Stimulated activated naive CD8-positive, alpha-beta T cell treated with anti-CD3 and anti-CD28 coated beads, Interleukin-15, Interleukin-2, amounts not matched to agents 100 ng/mL and 50 ng/mL, for 24 hours (primary cell): ENCODE data around the gene FAM133A.
A peak's percentile ranks its signal among the peaks of the same experiment; 100 is the strongest.

ENCODE experiments used
- H3K27ac Mint-ChIP-seq: one replicate; pipeline ENCODE4 v1.8.0; 2021; ENCODE audit warnings: mild to moderate bottlenecking, mixed read lengths
- H3K27me3 Mint-ChIP-seq: one replicate; pipeline ENCODE4 v1.8.0; 2021; ENCODE audit warnings: mixed read lengths
- H3K36me3 Mint-ChIP-seq: one replicate; pipeline ENCODE4 v1.8.0; 2021; ENCODE audit warnings: low read depth, mixed read lengths
- H3K4me1 Mint-ChIP-seq: one replicate; pipeline ENCODE4 v1.8.0; 2021; ENCODE audit warnings: low read depth, mixed read lengths
- H3K4me3 Mint-ChIP-seq: one replicate; pipeline ENCODE4 v1.8.0; 2021; ENCODE audit warnings: mild to moderate bottlenecking, mixed read lengths
- H3K9me3 Mint-ChIP-seq: one replicate; pipeline ENCODE4 v1.8.0; 2021; ENCODE audit warnings: mixed read lengths

Gene FAM133A

DNA sequence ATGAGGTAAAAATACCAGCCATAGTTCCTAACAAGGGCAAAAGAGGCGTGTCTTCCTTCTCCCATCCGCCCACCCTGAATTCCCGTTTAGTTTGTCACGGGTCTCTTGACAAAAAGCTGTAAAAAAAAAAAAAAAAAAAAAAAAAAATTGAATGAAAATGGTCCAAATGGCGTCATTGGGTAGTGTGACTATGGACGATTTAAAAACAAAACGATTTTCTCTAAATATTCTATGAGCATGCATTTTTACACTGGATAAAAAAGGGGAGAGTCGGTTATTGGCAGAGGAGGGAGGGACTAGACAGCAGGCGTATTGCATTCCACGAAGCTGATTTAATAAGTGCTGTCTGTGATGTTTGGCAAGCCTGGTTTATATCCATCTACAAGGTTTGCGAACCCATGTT is at the start of gene FAM133A:
FAM133A (plus strand) TSS at position 338 of the 403 bp plus-strand sequence. CDS start 35,214 bp downstream, outside the sequence.
- Mint-ChIP-seq H3K36me3 (no peaks in the 10 kb centered on the region), H3K9me3 (no peaks in the 10 kb centered on the region), H3K27me3 (peaks cover 4% of the 10 kb centered on the region), H3K4me1 (peaks cover 18% of the 10 kb centered on the region), H3K27ac (peak within 1 kb of the TSS; percentile 41), H3K4me3 (peak within 1 kb of the TSS; percentile 86)

- Mint-ChIP-seq H3K27me3 (no peaks in the 10 kb centered on the region), H3K4me3 (no peak overlapping the region), H3K9me3 (no peaks in the 10 kb centered on the region), H3K27ac (no peak overlapping the region), H3K36me3 (no peaks in the 10 kb centered on the region), H3K4me1 (no peaks in the 10 kb centered on the region)
These were observed 36.4 kb upstream of the FAM133A start for GRCh38 chrX:93637591-93637990.

DNA sequence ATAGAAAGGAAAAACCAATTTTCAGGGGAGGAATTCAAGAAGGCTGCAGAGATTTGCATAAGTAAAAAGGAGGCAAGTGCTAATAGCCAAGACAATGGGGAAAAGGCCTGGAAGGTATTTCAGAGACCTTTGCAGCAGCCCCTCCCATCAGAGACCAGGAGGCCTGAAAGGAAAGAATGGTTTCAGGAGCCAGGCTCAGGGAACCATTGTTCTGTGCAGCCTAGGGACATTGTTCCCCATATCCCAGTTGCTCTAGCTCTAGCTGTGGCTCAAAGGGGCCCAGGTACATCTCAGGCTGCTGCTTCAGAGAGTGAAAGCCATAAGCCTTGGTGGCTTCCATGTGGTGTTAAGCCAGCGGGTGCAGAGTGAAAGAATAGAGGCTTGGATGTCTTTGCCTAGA is 24.6 kb upstream of the FAM133A start:
- Mint-ChIP-seq H3K4me1 (no peaks in the 10 kb centered on the region), H3K9me3 (peaks cover 3% of the 10 kb centered on the region), H3K4me3 (no peak overlapping the region), H3K27me3 (no peaks in the 10 kb centered on the region), H3K36me3 (no peaks in the 10 kb centered on the region), H3K27ac (no peak overlapping the region)

GRCh38 chrX:93660575-93660974 is 13.4 kb upstream of the FAM133A start:
- Mint-ChIP-seq H3K4me3 (no peak overlapping the region), H3K9me3 (no peaks in the 10 kb centered on the region), H3K4me1 (no peaks in the 10 kb centered on the region), H3K36me3 (no peaks in the 10 kb centered on the region), H3K27me3 (no peaks in the 10 kb centered on the region), H3K27ac (no peak overlapping the region)

- H3K27ac Mint-ChIP-seq: peak within 1 kb of the TSS; percentile 41
- no peaks in the 10 kb centered on the region for H3K9me3 Mint-ChIP-seq
- H3K36me3 Mint-ChIP-seq: no peaks in the 10 kb centered on the region
- H3K27me3 Mint-ChIP-seq: peaks cover 4% of the 10 kb centered on the region
- H3K4me3 Mint-ChIP-seq: peak within 1 kb of the TSS; percentile 86
- H3K4me1 Mint-ChIP-seq: peaks cover 18% of the 10 kb centered on the region
These were observed 744 bp upstream of the FAM133A start, which contains the start of gene NAP1L3 for GRCh38 chrX:93673056-93673868. TSS of gene NAP1L3 (minus strand) at chrX:93673578. CDS start at chrX:93673304, 274 bp downstream.

GRCh38 chrX:93695981-93696380 is 22.0 kb downstream of the FAM133A start:
- Mint-ChIP-seq H3K36me3 (no peaks in the 10 kb centered on the region), H3K9me3 (no peaks in the 10 kb centered on the region), H3K27ac (no peak overlapping the region), H3K4me3 (no peak overlapping the region), H3K4me1 (no peaks in the 10 kb centered on the region), H3K27me3 (no peaks in the 10 kb centered on the region)

DNA sequence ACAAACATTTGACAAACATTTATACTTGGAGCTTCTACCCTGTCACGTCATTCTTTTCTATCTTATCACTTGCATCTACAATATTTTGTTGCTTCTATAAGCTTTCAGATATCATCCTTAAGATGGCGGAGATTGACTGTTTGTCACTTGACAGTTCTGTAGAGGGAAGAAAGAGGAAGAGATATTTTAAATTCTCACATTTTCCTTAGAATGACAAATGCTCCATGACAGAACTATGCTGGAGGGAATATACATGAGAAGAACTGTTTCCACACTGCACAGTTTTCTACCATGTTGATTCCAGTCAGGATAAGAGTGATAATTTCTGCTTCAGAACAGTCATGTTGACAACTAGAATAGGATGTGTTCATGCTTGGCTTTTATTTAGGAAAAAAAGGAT is 29.7 kb downstream of the FAM133A start:
- H3K36me3 Mint-ChIP-seq: no peaks in the 10 kb centered on the region
- no peaks in the 10 kb centered on the region for H3K9me3 Mint-ChIP-seq
- H3K4me1 Mint-ChIP-seq: no peaks in the 10 kb centered on the region
- H3K27me3 Mint-ChIP-seq: no peaks in the 10 kb centered on the region
- H3K4me3 Mint-ChIP-seq: no peak overlapping the region
- no peak overlapping the region for H3K27ac Mint-ChIP-seq

GRCh38 chrX:93711076-93711475 is 37.1 kb downstream of the FAM133A start:
- Mint-ChIP-seq H3K27ac (no peak overlapping the region), H3K4me3 (no peak overlapping the region), H3K27me3 (no peaks in the 10 kb centered on the region), H3K4me1 (no peaks in the 10 kb centered on the region), H3K36me3 (no peaks in the 10 kb centered on the region), H3K9me3 (no peaks in the 10 kb centered on the region)

- H3K4me3 Mint-ChIP-seq: no peak overlapping the region
- H3K36me3 Mint-ChIP-seq: no peaks in the 10 kb centered on the region
- no peaks in the 10 kb centered on the region for H3K4me1 Mint-ChIP-seq
- H3K27ac Mint-ChIP-seq: no peak overlapping the region
- H3K27me3 Mint-ChIP-seq: no peaks in the 10 kb centered on the region
- no peaks in the 10 kb centered on the region for H3K9me3 Mint-ChIP-seq
These were observed 67.8 kb downstream of the FAM133A start for GRCh38 chrX:93741811-93742210.

GRCh38 chrX:93760163-93760562 is 86.2 kb downstream of the FAM133A start:
- Mint-ChIP-seq H3K4me3 (no peak overlapping the region), H3K27me3 (no peaks in the 10 kb centered on the region), H3K4me1 (no peaks in the 10 kb centered on the region), H3K27ac (no peak overlapping the region), H3K36me3 (no peaks in the 10 kb centered on the region), H3K9me3 (no peaks in the 10 kb centered on the region)
